GM12873 (cell line): ENCODE results near the gene SBK1.
"Not testable (repeated sequence)": the region's sequence is repeated elsewhere in the genome, so short reads cannot be mapped to it uniquely, and the experiment has no call there.

Experiments
- TF ChIP-seq, protein P1 (sequence below): IDR thresholded peaks from 2 replicates; pipeline ENCODE4 v1.5.1; 2012; ENCODE audit warnings: low read depth, mild to moderate bottlenecking, moderate library complexity, low read length, control low read depth; ENCODE audit not compliant: insufficient read depth; ENCODE audit errors: missing control alignments

The SBK1 gene

DNA sequence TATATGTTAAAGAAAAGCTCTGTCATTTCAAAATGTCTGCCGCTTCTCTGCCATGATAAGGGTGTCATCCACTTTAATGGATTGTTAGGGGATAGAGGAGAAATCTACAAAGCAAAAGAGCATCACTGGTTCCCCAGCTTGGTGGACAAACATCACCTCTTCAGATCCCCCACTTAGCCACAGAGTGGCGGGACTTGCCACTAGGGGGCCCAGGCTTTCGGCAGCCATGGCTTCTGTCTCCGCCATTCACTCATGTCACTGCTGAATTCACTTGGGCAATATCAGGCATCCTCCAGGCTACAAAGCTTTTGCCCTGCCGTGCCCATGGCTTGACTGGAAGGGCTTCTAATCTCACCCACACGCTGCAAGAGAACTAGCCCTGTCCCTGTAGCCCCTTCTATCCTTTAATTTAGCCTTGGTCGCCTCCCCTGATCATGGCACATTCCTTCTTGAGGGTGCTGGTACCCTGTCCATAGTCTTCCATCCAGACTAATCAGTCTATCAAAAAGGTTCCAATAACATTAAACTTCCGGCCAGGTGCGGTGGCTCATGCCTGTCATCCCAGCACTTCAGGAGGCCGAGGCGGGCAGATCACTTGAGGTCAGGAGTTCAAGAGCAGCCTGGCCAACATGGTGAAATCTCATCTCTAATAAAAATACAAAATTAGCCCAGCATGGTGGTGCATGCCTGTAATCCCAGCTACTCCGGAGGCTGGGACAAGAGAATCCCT, 34.7 kb downstream of the SBK1 start:
- TF ChIP-seq, protein P1, sequence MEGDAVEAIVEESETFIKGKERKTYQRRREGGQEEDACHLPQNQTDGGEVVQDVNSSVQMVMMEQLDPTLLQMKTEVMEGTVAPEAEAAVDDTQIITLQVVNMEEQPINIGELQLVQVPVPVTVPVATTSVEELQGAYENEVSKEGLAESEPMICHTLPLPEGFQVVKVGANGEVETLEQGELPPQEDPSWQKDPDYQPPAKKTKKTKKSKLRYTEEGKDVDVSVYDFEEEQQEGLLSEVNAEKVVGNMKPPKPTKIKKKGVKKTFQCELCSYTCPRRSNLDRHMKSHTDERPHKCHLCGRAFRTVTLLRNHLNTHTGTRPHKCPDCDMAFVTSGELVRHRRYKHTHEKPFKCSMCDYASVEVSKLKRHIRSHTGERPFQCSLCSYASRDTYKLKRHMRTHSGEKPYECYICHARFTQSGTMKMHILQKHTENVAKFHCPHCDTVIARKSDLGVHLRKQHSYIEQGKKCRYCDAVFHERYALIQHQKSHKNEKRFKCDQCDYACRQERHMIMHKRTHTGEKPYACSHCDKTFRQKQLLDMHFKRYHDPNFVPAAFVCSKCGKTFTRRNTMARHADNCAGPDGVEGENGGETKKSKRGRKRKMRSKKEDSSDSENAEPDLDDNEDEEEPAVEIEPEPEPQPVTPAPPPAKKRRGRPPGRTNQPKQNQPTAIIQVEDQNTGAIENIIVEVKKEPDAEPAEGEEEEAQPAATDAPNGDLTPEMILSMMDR = peak; percentile 98

DNA sequence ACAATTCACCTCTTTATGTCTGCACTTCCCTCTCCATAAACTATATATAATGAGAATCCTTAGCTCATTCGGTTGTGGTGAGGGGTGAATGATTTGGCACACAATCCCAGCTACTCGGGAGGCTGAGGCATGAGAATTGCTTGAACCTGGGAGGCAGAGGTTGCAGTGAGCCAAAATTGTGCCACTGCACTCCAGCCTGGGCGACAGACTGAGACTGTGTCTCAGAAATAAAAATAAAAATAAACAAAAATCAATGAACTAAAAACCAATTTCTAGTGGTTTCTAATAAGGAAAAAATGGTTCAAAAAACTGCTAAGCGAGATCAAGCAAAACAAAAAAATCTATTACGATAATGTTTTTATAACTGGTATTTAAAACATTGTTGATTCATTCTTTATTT, 71.1 kb downstream of the SBK1 start, which contains the start of gene NPIPB6:
NPIPB6 (minus strand) TSS at position 101 of the 400 bp plus-strand sequence. CDS start 686 bp downstream, outside the sequence.
- TF ChIP-seq, protein P1 = not testable (repeated sequence)
